22Rv1 (cell line): ENCODE measurements around the gene ITGB3BP.
"Not testable (repeated sequence)": the region's sequence is repeated elsewhere in the genome, so short reads cannot be mapped to it uniquely, and the experiment has no call there.

Experiments used
- H3K27ac ChIP-seq: fragments of 450-650 bp; 2 replicates; pipeline ENCODE4 v1.5.1; 2017
- CTCF ChIP-seq: fragments of 450-650 bp; IDR thresholded peaks from 2 replicates; pipeline ENCODE4 v1.5.1; 2017; ENCODE audit warnings: mild to moderate bottlenecking
- ZFX ChIP-seq: fragments of 450-650 bp; IDR thresholded peaks from 2 replicates; pipeline ENCODE4 v1.6.1; 2017; ENCODE audit warnings: antibody characterized with exemption, borderline replicate concordance

The ITGB3BP gene

DNA sequence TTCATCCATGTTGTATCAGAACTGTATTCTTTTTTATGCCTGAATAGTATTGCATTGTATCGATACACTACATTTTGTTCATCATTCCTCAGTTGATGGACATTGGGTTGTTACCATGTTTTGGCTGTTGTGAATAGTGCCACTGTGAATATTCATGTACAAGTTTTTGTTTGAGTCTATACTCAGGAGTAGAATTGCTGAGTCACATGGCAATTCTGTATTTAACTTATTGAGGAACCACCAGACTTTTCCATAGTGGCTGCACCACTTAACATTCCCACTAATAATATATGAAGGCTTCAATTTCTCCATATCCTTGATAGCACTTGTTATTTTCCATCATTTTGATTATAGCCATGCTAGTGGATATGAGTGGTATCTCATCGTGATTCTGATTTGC lies 99.4 kb downstream of the ITGB3BP start:
- TF ChIP-seq ZFX (no peak), CTCF (no peak)
- no peak overlapping the region for H3K27ac ChIP-seq

GRCh38 chr1:63420746-63421145 lies 102.3 kb downstream of the ITGB3BP start:
- H3K27ac ChIP-seq: not testable (repeated sequence)

GRCh38 chr1:63418101-63418500 lies 104.9 kb downstream of the ITGB3BP start:
- TF ChIP-seq ZFX (no peak), CTCF (no peak)
- no peak overlapping the region for H3K27ac ChIP-seq

DNA sequence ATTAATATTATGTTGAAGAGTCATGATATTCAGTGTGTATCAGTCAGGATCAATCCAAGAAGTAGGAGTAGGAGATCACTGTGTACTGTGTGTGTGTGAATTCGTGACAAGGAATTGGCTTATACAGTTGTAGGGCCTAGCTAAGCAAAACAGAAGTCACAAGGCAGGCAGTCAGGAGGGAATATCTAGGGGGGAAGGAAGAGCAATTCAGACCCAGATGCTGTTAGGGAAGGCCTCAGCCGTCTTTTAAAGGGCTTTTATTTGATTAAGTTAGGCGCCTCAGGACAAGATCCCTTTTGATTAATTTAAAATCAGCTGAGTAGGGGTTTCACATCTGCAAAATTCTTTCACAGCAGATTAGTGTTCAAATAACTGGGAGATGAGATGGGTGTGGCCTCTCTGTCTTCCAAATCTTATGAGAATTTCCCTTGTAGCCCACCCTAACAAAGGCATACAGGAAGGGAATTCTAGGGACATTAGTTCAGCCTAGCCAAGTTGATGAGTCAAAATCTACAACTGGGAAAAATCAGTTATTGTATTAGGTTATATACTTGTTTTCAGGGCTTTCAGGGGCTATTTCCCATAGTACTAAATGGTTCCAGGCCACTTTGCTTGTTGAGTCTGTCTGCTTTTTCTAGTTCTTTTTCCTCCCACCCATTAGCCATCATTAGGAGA lies 108.2 kb downstream of the ITGB3BP start:
- TF ChIP-seq ZFX: no peak
- no peak for TF ChIP-seq CTCF
- H3K27ac ChIP-seq: no peak overlapping the region

GRCh38 chr1:63413394-63413793 lies 109.6 kb downstream of the ITGB3BP start:
- no peak for TF ChIP-seq CTCF
- no peak for TF ChIP-seq ZFX
- H3K27ac ChIP-seq: no peak overlapping the region

DNA sequence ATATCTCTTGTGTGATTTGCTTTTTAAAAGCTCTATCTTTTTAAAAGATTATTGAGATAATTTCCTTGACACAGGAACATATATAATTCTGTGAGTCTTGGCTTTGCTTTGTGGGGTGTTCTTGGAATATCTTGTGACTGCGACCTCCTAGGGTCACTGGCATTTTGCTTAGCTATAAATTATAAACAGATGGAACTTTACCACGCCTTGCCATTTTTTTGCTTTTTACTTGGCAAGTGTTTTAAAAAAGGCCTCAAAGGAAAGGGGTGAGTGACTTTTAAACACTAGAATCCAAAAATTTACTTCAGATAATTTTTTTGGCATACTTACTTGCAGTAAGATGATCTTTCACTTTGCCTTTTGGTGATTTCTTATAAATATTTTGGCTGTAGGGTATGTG lies 112.0 kb downstream of the ITGB3BP start:
- no peak overlapping the region for H3K27ac ChIP-seq
- TF ChIP-seq CTCF (no peak), ZFX (no peak)

- TF ChIP-seq CTCF (no peak), ZFX (no peak)
- no peak overlapping the region for H3K27ac ChIP-seq
These were observed 114.7 kb downstream of the ITGB3BP start for GRCh38 chr1:63408331-63408730.

DNA sequence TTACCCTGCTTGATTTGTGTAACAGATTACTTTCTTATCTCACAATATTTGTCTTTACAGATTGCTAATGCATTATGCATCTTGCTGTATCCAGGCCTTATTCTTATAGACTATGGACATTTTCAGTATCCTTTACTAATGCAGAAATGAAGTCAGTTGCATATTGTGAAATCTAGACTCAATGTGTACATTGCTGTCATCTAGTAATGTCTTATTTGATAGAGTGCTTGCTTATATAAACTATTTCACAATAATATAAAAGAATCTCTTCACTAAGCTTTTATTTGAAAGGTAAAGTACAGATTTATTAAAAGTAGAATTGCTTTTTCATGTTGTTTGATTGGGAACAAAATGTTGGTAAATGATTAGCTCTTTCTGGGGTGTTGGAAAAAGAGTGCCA lies 116.0 kb downstream of the ITGB3BP start:
- TF ChIP-seq CTCF (no peak), ZFX (no peak)
- no peak overlapping the region for H3K27ac ChIP-seq
